Left hindlimb (tissue), 1 donor: Measurements from ENCODE around the gene RPL10.

Experiments
- DNase-seq: peaks from one replicate; pipeline ENCODE4 v3.0.0-alpha.2; 2018

Gene RPL10

GRCh38 chrX:154433605-154434004 is 35.4 kb downstream of the RPL10 start:
- no peak for DNase-seq

GRCh38 chrX:154434394-154435168 is 36.4 kb downstream of the RPL10 start:
- no peak for DNase-seq

GRCh38 chrX:154435171-154435733 is 37.1 kb downstream of the RPL10 start:
- no peak for DNase-seq

GRCh38 chrX:154436374-154436982 is 38.3 kb downstream of the RPL10 start:
- DNase-seq = no peak

GRCh38 chrX:154436983-154437752 is 39.0 kb downstream of the RPL10 start, which contains the start of gene GDI1:
TSS of gene GDI1 (plus strand) at chrX:154437154. CDS start at chrX:154437255, 101 bp downstream.
- peak; percentile 63 for DNase-seq

GRCh38 chrX:154437971-154438893 is 40.1 kb downstream of the RPL10 start:
- peak; percentile 8 for DNase-seq

- DNase-seq = no peak
These were observed 41.7 kb downstream of the RPL10 start for GRCh38 chrX:154439841-154440240.

GRCh38 chrX:154440623-154441357 is 42.6 kb downstream of the RPL10 start:
- DNase-seq = peak; percentile 1

- DNase-seq = no peak
These were observed 43.4 kb downstream of the RPL10 start for GRCh38 chrX:154441564-154441963.

GRCh38 chrX:154441984-154442707 is 44.0 kb downstream of the RPL10 start:
- DNase-seq = no peak

GRCh38 chrX:154443479-154443910 is 45.3 kb downstream of the RPL10 start:
- no peak for DNase-seq

- DNase-seq = peak; percentile 79
These were observed 46.0 kb downstream of the RPL10 start, which contains the start of gene FAM50A for GRCh38 chrX:154443992-154444754. TSS of gene FAM50A (plus strand) at chrX:154444141. CDS start at chrX:154444236, 95 bp downstream.

- no peak for DNase-seq
These were observed 46.6 kb downstream of the RPL10 start for GRCh38 chrX:154444755-154445246.

- DNase-seq = no peak
These were observed 47.6 kb downstream of the RPL10 start for GRCh38 chrX:154445776-154446175.

GRCh38 chrX:154446430-154446829 is 48.3 kb downstream of the RPL10 start:
- DNase-seq = no peak

GRCh38 chrX:154448484-154448883 is 50.3 kb downstream of the RPL10 start:
- DNase-seq = no peak

- DNase-seq = no peak
These were observed 51.4 kb downstream of the RPL10 start for GRCh38 chrX:154449618-154450017.

GRCh38 chrX:154450312-154450711 is 52.1 kb downstream of the RPL10 start:
- DNase-seq = no peak
